Measurements from ENCODE around the gene TECPR1.

GRCh38 chr7:98199131-98199530 lies 52.9 kb downstream of the TECPR1 start:
- TF ChIP-seq CTCF (IDR thresholded peaks at IDR 0.05; ENCODE audit: low read length), result no peak
- no peak for TF ChIP-seq EZH2 (IDR thresholded peaks at IDR 0.05; ENCODE audit: borderline replicate concordance, low read length)
